ENCODE data around the gene ARFGAP1. TPM values are rescaled to one million over a fixed set of nuclear protein-coding genes. Genes with fewer than 3 reads are reported as not detected.

The ARFGAP1 gene
- total and polyA plus RNA-seq, 2 of the 4 experiments (the other 2 are of a cell fraction) = 59.1 to 194 TPM

DNA sequence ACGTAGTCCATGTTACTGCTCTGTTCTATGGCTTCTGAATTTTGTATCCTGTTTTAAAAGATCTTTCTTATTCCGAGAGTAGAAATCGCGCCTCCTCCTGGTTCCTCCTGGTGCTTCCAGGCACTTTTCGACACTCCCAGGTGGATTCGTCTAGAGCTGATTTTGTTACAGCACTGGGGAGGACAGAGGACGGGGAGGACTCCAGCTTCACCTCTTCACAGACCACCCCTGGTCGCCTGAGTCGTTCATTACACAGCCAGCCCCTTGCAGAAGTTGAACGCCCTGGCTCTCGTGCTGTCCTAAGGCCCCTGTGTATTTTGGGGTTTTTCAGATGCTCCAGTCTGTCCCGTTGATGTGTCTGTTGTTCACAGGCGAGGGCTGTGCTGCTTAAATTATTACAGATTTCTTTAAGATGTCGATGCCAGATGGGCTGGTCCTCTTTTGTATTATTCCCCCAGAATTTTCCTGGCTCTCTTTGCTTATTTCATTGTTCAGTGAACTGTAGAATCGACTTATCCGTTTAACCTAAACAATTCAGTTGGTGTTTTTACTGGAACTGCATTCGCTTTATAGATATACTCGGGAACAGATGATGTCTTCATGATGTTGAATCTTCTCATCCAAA lies 50.9 kb downstream of the ARFGAP1 start:
- no peak overlapping the region for H2BK120ac ChIP-seq (ENCODE audit: low read depth, low read length)
- intact Hi-C loops (cut with micrococcal nuclease) = no loop called here
- H4K8ac ChIP-seq (ENCODE audit: low read depth in 2 of 2, low read length in 2 of 2) = no peak overlapping the region
- dilution Hi-C loops (cut with HindIII; ENCODE audit: low sequenced_read_pairs, unreplicated experiment) = no loop called here
- ATAC-seq (ENCODE audit: low read depth) (no peak), DNase-seq (no peak)
- TF ChIP-seq, protein P1, sequence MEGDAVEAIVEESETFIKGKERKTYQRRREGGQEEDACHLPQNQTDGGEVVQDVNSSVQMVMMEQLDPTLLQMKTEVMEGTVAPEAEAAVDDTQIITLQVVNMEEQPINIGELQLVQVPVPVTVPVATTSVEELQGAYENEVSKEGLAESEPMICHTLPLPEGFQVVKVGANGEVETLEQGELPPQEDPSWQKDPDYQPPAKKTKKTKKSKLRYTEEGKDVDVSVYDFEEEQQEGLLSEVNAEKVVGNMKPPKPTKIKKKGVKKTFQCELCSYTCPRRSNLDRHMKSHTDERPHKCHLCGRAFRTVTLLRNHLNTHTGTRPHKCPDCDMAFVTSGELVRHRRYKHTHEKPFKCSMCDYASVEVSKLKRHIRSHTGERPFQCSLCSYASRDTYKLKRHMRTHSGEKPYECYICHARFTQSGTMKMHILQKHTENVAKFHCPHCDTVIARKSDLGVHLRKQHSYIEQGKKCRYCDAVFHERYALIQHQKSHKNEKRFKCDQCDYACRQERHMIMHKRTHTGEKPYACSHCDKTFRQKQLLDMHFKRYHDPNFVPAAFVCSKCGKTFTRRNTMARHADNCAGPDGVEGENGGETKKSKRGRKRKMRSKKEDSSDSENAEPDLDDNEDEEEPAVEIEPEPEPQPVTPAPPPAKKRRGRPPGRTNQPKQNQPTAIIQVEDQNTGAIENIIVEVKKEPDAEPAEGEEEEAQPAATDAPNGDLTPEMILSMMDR (conservative IDR thresholded peaks at IDR 0.05; ENCODE audit: low read depth, low read length) = 0 out of 2 replicates have a peak, but pooled peaks have one; percentile 16
- no peak for TF ChIP-seq POLR2A (IDR thresholded peaks at IDR 0.05; ENCODE audit: low read depth, low read length)
- TF ChIP-seq RAD21 (IDR thresholded peaks at IDR 0.05; ENCODE audit: low read length) = no peak
- no peaks in the 10 kb centered on the region for H3K9me1 ChIP-seq (ENCODE audit: insufficient read depth, low read length)
- no peak overlapping the region for H3K4me2 ChIP-seq (ENCODE audit: low read depth, low read length)
- ChIA-PET CTCF (no interaction called here), POLR2A (ENCODE audit: unreplicated experiment) (no interaction called here)
- H2BK5ac ChIP-seq (ENCODE audit: low read depth, low read length, poor library complexity, severe bottlenecking) = no peak overlapping the region
- no peaks in the 10 kb centered on the region for H3K36me3 ChIP-seq (ENCODE audit: control insufficient read depth, insufficient read depth, low read length)
- H4K20me1 ChIP-seq (ENCODE audit: insufficient read depth, low read length) = no peaks in the 10 kb centered on the region
- H4K5ac ChIP-seq (ENCODE audit: low read depth, low read length) = no peak overlapping the region
- H3K79me1 ChIP-seq (ENCODE audit: low read depth in 1 of 2, low read length in 2 of 2) = no peaks in the 10 kb centered on the region
- no peaks in the 10 kb centered on the region for H3K9me3 ChIP-seq (ENCODE audit: control insufficient read depth, insufficient read depth, low read length)
- no peak overlapping the region for H3K23ac ChIP-seq (ENCODE audit: low read depth, low read length)
- no peak overlapping the region for H3K18ac ChIP-seq (ENCODE audit: low read depth, low read length)
- H4K91ac ChIP-seq (ENCODE audit: insufficient read depth, low read depth, low read length) = no peak overlapping the region
- in situ Hi-C loops (cut with MboI; ENCODE audit: low sequenced_read_pairs) = no loop called here
- no peak overlapping the region for H3K14ac ChIP-seq (replicated peaks; ENCODE audit: low read depth, low read length)
- BruUV-seq (replicated peaks) = no TSS peak
- H2AK9ac ChIP-seq (replicated peaks; ENCODE audit: low read depth, low read length, poor library complexity) = no peak overlapping the region
- no CpG with 5 or more reads among the region's 18 CpGs for WGBS, 2 experiments (ENCODE audit: extremely low coverage in 2 of 2, insufficient read length in 1 of 2)
- H3K4me1 ChIP-seq (ENCODE audit: control insufficient read depth, insufficient read depth, low read length) = peaks cover 4% of the 10 kb centered on the region; the same call in 1 of the 2 replicates
- no peak overlapping the region for H2BK15ac ChIP-seq (ENCODE audit: low read depth, low read length)
- H3K56ac ChIP-seq (ENCODE audit: extremely low read depth, insufficient read depth, low read length) = no peak overlapping the region
- no peak overlapping the region for H3K4ac ChIP-seq (ENCODE audit: low read depth, low read length)
- no peak overlapping the region for H3K4me3 ChIP-seq (ENCODE audit: insufficient read depth, low read depth, low read length)
- no peak overlapping the region for H2AFZ ChIP-seq (replicated peaks; ENCODE audit: low read length, poor library complexity)
- no peak overlapping the region for H3K9ac ChIP-seq (ENCODE audit: low read depth, low read length)
- no peak overlapping the region for H3K27ac ChIP-seq (ENCODE audit: insufficient read depth, low read length)
- H3K27me3 ChIP-seq (ENCODE audit: control insufficient read depth, insufficient read depth, low read length) = peaks cover 46% of the 10 kb centered on the region
- H2AK5ac ChIP-seq (ENCODE audit: low read depth, low read length) = no peak overlapping the region
- no peak overlapping the region for H2BK20ac ChIP-seq (ENCODE audit: low read depth, low read length)
